Osteocyte (in vitro differentiated cells): Measurements from ENCODE around the gene ABCG5. TPM values are rescaled to one million over a fixed set of nuclear protein-coding genes. Genes with fewer than 3 reads are reported as not detected.

Experiments
- DNase-seq: peaks from one replicate; pipeline ENCODE4 v3.0.0; 2021; ENCODE audit warnings: mixed read lengths; ENCODE audit not compliant: unreplicated experiment; ENCODE audit errors: extremely low spot score
- H3K27ac Mint-ChIP-seq: one replicate; pipeline ENCODE4 v1.8.0; 2021; ENCODE audit warnings: mild to moderate bottlenecking, mixed read lengths; ENCODE audit not compliant: unreplicated experiment
- H3K27me3 Mint-ChIP-seq: one replicate; pipeline ENCODE4 v1.8.0; 2021; ENCODE audit warnings: mixed read lengths; ENCODE audit not compliant: unreplicated experiment
- H3K36me3 Mint-ChIP-seq: one replicate; pipeline ENCODE4 v1.8.0; 2021; ENCODE audit warnings: mixed read lengths; ENCODE audit not compliant: unreplicated experiment
- H3K4me1 Mint-ChIP-seq: one replicate; pipeline ENCODE4 v1.8.0; 2021; ENCODE audit warnings: mixed read lengths; ENCODE audit not compliant: unreplicated experiment
- H3K4me3 Mint-ChIP-seq: one replicate; pipeline ENCODE4 v1.8.0; 2021; ENCODE audit warnings: mild to moderate bottlenecking, moderate library complexity, mixed read lengths; ENCODE audit not compliant: unreplicated experiment
- H3K9me3 Mint-ChIP-seq: one replicate; pipeline ENCODE4 v1.8.0; 2021; ENCODE audit warnings: mixed read lengths; ENCODE audit not compliant: unreplicated experiment
- CTCF ChIP-seq: fragments of 200-600 bp; sonication (generic); IDR thresholded peaks from 2 replicates; pipeline ENCODE4 v1.5.0; 2021; ENCODE audit warnings: antibody characterized with exemption, mild to moderate bottlenecking, moderate library complexity
- total RNA-seq: library from RNA; stranded (reverse); gene quantifications from 2 replicates; pipeline ENCODE4 v1.2.1, GENCODE V29; 2021

The ABCG5 gene
- total RNA-seq, 1 donor from 2014 or later, result not detected

DNA sequence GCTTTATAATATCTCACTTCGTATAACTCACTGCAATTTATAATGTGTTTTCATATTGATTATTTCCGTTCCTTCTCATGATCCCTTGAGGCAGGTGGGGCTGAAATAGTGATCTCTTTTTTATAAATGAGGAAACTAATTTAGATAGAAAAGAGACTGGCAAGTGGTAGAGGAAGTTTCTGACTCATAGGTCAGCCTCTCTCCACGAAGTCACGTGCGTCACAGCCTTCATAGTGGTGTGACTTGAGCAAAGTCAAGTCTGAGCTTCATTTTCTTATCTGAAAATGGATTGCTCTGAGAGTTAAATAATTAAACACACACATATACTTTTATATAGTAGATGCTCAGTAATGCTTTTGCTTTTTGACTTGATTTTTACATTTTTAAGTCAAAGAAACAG is 19.9 kb downstream of the ABCG5 start:
- Mint-ChIP-seq H3K4me1 (peaks cover 2% of the 10 kb centered on the region), H3K27me3 (peaks cover 31% of the 10 kb centered on the region), H3K9me3 (no peaks in the 10 kb centered on the region), H3K27ac (no peak overlapping the region), H3K4me3 (no peak overlapping the region), H3K36me3 (peaks cover 4% of the 10 kb centered on the region)
- DNase-seq, result no peak
- TF ChIP-seq CTCF, result no peak

GRCh38 chr2:43814711-43815110 is 23.9 kb downstream of the ABCG5 start:
- TF ChIP-seq CTCF, result no peak
- DNase-seq, result no peak
- Mint-ChIP-seq H3K9me3 (no peaks in the 10 kb centered on the region), H3K4me3 (no peak overlapping the region), H3K36me3 (peaks cover 7% of the 10 kb centered on the region), H3K4me1 (peaks cover 11% of the 10 kb centered on the region), H3K27me3 (peaks cover 5% of the 10 kb centered on the region), H3K27ac (no peak overlapping the region)

- Mint-ChIP-seq H3K4me3 (no peak overlapping the region), H3K9me3 (no peaks in the 10 kb centered on the region), H3K27ac (no peak overlapping the region), H3K36me3 (peaks cover 10% of the 10 kb centered on the region), H3K27me3 (no peaks in the 10 kb centered on the region), H3K4me1 (peaks cover 8% of the 10 kb centered on the region)
- DNase-seq, result no peak
- no peak for TF ChIP-seq CTCF
These were observed 25.7 kb downstream of the ABCG5 start for GRCh38 chr2:43812947-43813346.

GRCh38 chr2:43812006-43812405 is 26.6 kb downstream of the ABCG5 start:
- TF ChIP-seq CTCF, result no peak
- H3K27ac Mint-ChIP-seq, result no peak overlapping the region

GRCh38 chr2:43810888-43811287 is 27.8 kb downstream of the ABCG5 start:
- Mint-ChIP-seq H3K4me3 (no peak overlapping the region), H3K9me3 (no peaks in the 10 kb centered on the region), H3K36me3 (peaks cover 20% of the 10 kb centered on the region), H3K4me1 (peaks cover 8% of the 10 kb centered on the region), H3K27me3 (no peaks in the 10 kb centered on the region), H3K27ac (no peak overlapping the region)
- no peak for DNase-seq
- no peak for TF ChIP-seq CTCF

More at GRCh38 chr2:43812006-43812405, 26.6 kb downstream of the ABCG5 start:
- no peak overlapping the region for H3K4me3 Mint-ChIP-seq
- H3K27me3 Mint-ChIP-seq, result no peaks in the 10 kb centered on the region
- H3K9me3 Mint-ChIP-seq, result no peaks in the 10 kb centered on the region
- H3K36me3 Mint-ChIP-seq, result peaks cover 15% of the 10 kb centered on the region
- H3K4me1 Mint-ChIP-seq, result peaks cover 8% of the 10 kb centered on the region
- no peak for DNase-seq
